HUES48 (cell line): ENCODE measurements around the gene PPP3CA.
A peak's percentile ranks its signal among the peaks of the same experiment; 100 is the strongest.
"Not testable (repeated sequence)": the region's sequence is repeated elsewhere in the genome, so short reads cannot be mapped to it uniquely, and the experiment has no call there.

Source experiments
- H3K27ac ChIP-seq: one replicate; pipeline ENCODE4 v1.7.0; 2013; ENCODE audit warnings: low read depth, low read length, inconsistent platforms
- H3K27me3 ChIP-seq: 2 replicates; pipeline ENCODE4 v1.6.1; 2013; ENCODE audit warnings: mild to moderate bottlenecking, low read length; ENCODE audit not compliant: control insufficient read depth, insufficient read depth
- H3K36me3 ChIP-seq: 2 replicates; pipeline ENCODE4 v1.6.1; 2013; ENCODE audit warnings: low read length; ENCODE audit not compliant: control insufficient read depth, insufficient read depth
- H3K4me1 ChIP-seq: 2 replicates; pipeline ENCODE4 v1.6.1; 2013; ENCODE audit warnings: mild to moderate bottlenecking, low read length; ENCODE audit not compliant: control insufficient read depth, insufficient read depth
- H3K4me3 ChIP-seq: 2 replicates; pipeline ENCODE4 v1.5.1; 2013; ENCODE audit warnings: mild to moderate bottlenecking, low read depth, low read length
- H3K9ac ChIP-seq: 2 replicates; pipeline ENCODE4 v1.6.1; 2013; ENCODE audit warnings: mild to moderate bottlenecking, low read depth, low read length, moderate library complexity
- H3K9me3 ChIP-seq: 2 replicates; pipeline ENCODE4 v1.6.1; 2013; ENCODE audit warnings: low read length; ENCODE audit not compliant: control insufficient read depth, insufficient read depth

The PPP3CA gene

GRCh38 chr4:101141855-101142254 is 205.5 kb downstream of the PPP3CA start:
- Histone ChIP-seq H3K27ac (no peak overlapping the region), H3K4me1 (peaks cover 5% of the 10 kb centered on the region; the same call in 1 of the 2 replicates), H3K27me3 (no peaks in the 10 kb centered on the region), H3K9ac (no peak overlapping the region), H3K4me3 (no peak overlapping the region), H3K9me3 (no peaks in the 10 kb centered on the region), H3K36me3 (no peaks in the 10 kb centered on the region)

- Histone ChIP-seq H3K4me1 (peaks cover 5% of the 10 kb centered on the region; the same call in 1 of the 2 replicates), H3K9me3 (no peaks in the 10 kb centered on the region), H3K36me3 (no peaks in the 10 kb centered on the region), H3K4me3 (no peak overlapping the region), H3K27me3 (no peaks in the 10 kb centered on the region), H3K27ac (no peak overlapping the region), H3K9ac (no peak overlapping the region)
Measured at GRCh38 chr4:101141230-101141629, 206.1 kb downstream of the PPP3CA start.

DNA sequence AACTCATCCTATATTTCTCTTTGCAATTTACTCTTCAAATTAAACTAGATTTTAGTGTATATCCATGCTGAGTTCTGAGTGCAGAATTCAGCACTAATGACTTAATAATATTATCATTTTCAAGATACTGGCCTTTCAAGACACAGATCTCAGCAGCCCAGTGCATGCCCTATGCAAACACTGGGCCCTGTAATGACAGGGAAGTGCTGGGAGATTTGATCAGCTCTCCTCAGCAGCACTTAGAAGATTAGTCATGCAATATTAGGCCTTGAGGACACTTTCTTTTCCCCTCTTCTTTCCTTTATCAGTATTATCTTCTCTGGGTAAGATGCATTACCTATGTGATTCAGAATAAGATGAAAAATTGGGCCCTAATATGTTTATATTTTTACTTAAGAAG is 207.1 kb downstream of the PPP3CA start:
- Histone ChIP-seq H3K27ac (no peak overlapping the region), H3K9ac (no peak overlapping the region), H3K4me1 (peaks cover 5% of the 10 kb centered on the region; the same call in 1 of the 2 replicates), H3K36me3 (no peaks in the 10 kb centered on the region), H3K27me3 (no peaks in the 10 kb centered on the region), H3K9me3 (no peaks in the 10 kb centered on the region), H3K4me3 (no peak overlapping the region)

- H3K27ac ChIP-seq: peak overlapping the region; percentile 44
- H3K4me3 ChIP-seq: no peak overlapping the region
- no peaks in the 10 kb centered on the region for H3K36me3 ChIP-seq
- no peak overlapping the region for H3K9ac ChIP-seq
- peaks cover 5% of the 10 kb centered on the region; the same call in 1 of the 2 replicates for H3K4me1 ChIP-seq
- H3K9me3 ChIP-seq: no peaks in the 10 kb centered on the region
- no peaks in the 10 kb centered on the region for H3K27me3 ChIP-seq
Measured at GRCh38 chr4:101136373-101137370, 210.7 kb downstream of the PPP3CA start.

- Histone ChIP-seq H3K9ac (no peak overlapping the region), H3K4me3 (no peak overlapping the region), H3K36me3 (no peaks in the 10 kb centered on the region), H3K27ac (no peak overlapping the region), H3K27me3 (no peaks in the 10 kb centered on the region), H3K9me3 (no peaks in the 10 kb centered on the region), H3K4me1 (peaks cover 5% of the 10 kb centered on the region; the same call in 1 of the 2 replicates)
Measured at GRCh38 chr4:101135371-101136010, 211.8 kb downstream of the PPP3CA start.

DNA sequence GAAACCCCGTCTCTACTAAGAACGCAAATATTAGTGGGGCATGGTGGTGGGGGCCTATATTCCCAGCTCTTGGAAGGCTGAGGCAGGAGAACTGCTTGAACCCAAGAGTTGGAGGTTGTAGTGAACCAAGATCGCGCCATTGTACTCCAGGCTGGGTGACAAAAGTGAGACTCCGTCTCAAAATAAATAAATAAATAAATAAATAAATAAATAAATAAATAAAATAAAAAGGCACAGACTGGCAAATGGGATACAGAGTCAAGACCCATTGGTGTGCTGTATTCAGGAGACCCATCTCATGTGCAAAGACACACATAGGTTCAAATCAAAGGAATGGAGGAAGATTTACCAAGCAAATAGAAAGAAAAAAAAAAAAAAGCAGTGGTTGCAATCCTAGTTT is 216.3 kb downstream of the PPP3CA start:
- not testable (repeated sequence) for H3K4me3 ChIP-seq, H3K4me1 ChIP-seq, H3K27ac ChIP-seq, H3K36me3 ChIP-seq, H3K27me3 ChIP-seq, H3K9ac ChIP-seq, H3K9me3 ChIP-seq

- not testable (repeated sequence) for H3K4me3 ChIP-seq, H3K4me1 ChIP-seq, H3K9me3 ChIP-seq, H3K9ac ChIP-seq, H3K36me3 ChIP-seq, H3K27me3 ChIP-seq, H3K27ac ChIP-seq
Measured at GRCh38 chr4:101128898-101129297, 218.4 kb downstream of the PPP3CA start.

- Histone ChIP-seq H3K36me3 (no peaks in the 10 kb centered on the region), H3K9ac (no peak overlapping the region), H3K27me3 (no peaks in the 10 kb centered on the region), H3K4me1 (no peaks in the 10 kb centered on the region), H3K4me3 (no peak overlapping the region), H3K27ac (no peak overlapping the region), H3K9me3 (no peaks in the 10 kb centered on the region)
Measured at GRCh38 chr4:101128473-101128872, 218.9 kb downstream of the PPP3CA start.

DNA sequence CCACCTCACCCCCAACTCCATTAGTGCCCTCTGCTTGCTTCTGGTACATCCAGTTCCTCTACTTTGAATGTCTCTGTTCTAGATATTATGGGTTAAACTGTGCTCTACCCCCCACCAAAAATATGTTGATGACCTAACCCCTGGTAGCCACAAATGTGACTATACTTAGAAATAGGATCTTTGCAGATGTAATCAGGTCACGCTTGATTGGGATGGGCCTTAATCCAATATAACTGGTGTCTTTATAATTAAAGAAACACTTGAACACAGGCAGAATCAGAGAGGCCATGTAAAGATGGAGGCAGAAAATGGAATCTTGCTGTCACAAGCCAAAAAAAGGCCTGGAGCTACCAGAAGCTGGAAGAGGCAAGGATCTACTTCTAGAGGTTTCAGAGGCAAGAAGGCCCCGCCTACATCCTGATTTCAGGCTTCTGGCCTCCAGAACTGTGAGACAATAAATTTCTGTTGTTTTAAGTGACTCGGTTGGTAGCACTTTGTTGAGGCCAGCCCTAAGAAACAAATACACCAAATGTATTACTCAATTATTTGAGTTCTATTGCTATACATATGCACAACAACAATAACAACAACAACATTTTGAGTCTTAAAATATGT is 220.0 kb downstream of the PPP3CA start:
- Histone ChIP-seq H3K9ac (no peak overlapping the region), H3K4me1 (no peaks in the 10 kb centered on the region), H3K4me3 (no peak overlapping the region)

DNA sequence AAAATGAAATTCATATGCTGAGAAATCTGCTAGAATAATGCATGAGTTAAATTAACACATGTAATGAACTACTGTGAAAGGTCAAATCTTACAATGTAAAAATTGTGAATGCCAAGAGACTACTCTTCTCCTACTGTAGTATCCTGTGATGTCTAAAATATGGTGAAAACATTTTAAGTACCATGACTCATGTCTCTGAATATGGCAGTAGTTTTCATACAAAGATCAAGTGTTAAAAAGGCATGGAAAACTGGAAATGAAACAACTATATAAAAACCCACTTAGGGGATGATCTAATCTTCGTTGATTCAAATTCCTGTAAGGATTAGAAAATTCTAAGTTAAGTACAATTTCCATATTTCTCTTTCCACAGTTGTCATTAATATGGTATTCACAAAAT is 221.3 kb downstream of the PPP3CA start:
- H3K27ac ChIP-seq: no peak overlapping the region
- H3K36me3 ChIP-seq: no peaks in the 10 kb centered on the region
- H3K9me3 ChIP-seq: no peaks in the 10 kb centered on the region

More for the DNA sequence above, 220.0 kb downstream of the PPP3CA start:
- no peaks in the 10 kb centered on the region for H3K27me3 ChIP-seq
- no peaks in the 10 kb centered on the region for H3K36me3 ChIP-seq
- no peak overlapping the region for H3K27ac ChIP-seq
- H3K9me3 ChIP-seq: no peaks in the 10 kb centered on the region

More for the DNA sequence above, 221.3 kb downstream of the PPP3CA start:
- H3K9ac ChIP-seq: no peak overlapping the region
- H3K27me3 ChIP-seq: no peaks in the 10 kb centered on the region
- no peak overlapping the region for H3K4me3 ChIP-seq
- no peaks in the 10 kb centered on the region for H3K4me1 ChIP-seq
